NCI-H69 (cell line): ENCODE data around the gene COL25A1.
"Not testable (repeated sequence)": the region's sequence is repeated elsewhere in the genome, so short reads cannot be mapped to it uniquely, and the experiment has no call there.

ENCODE experiments used
- DNase-seq: peaks from one replicate; lab custom pipeline; 2025; lab: John Stamatoyannopoulos, UW

The COL25A1 gene

GRCh38 chr4:108950158-108950915 lies 352.1 kb downstream of the COL25A1 start:
- DNase-seq, result no peak

GRCh38 chr4:108947526-108947925 lies 354.9 kb downstream of the COL25A1 start:
- DNase-seq, result no peak

DNA sequence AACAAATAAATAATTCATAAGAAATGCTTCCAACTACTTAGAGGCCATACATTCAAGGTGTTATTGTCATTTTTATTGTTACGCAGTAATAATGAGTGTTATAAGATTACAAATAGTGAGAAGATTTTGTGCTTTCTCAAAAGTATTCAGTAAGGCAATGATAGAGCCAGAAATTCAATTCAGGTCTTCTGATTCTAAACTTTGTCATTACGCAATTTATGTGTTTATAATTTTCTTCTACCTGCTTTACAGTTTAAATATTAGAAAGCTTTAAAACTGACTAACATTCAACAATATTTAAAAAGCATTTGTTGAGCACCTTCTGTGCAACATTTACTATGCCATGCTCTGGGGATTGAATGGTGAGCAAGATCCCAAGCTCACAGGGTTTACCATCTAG lies 356.2 kb downstream of the COL25A1 start:
- DNase-seq, result no peak

DNA sequence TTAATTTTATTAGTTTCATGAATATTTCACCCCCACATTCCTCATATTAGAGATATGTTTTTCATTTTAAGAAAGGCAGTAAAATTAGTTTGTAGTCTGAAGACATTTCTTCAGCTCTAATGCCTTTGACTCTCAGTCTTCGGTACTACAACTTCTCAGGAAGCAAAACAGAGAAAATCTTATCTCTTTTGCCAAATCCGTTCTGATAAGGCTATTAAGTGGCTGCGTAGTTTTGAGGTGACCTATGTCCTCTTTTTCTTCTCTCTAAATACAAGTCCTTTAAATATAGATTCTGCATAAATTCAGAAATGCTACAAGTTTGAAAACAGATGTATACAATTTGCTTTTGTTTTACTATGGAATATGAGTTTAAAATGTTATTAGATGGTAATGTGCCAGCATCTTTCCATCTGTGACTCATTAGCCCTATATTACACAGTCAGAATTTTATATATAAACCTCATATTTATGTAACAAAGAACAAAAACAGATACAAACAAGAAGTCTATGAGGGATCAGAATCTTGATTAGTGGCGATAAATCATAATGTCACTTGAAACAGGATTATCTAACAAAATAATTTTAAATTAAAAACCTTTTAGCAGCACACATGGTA lies 358.4 kb downstream of the COL25A1 start:
- DNase-seq, result no peak

DNA sequence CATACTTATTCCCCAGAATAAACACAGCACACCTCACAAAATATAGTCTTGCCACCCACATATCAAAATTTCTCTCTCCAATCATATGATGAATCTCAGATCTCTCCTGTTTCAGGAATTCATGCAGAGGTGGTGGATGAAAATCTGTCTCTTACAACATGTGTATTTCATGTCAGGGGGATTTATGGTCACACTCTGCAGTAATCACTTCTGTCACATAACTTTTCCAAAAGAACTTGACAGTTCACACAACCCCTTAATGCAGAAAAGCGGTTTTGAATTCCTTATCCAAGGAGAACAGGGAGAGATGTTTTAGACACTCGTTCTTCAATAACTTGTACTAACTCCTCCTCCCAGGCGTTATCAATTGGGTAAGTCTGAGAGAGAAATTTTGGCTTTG lies 359.1 kb downstream of the COL25A1 start:
- no peak for DNase-seq

GRCh38 chr4:108941904-108942430 lies 360.5 kb downstream of the COL25A1 start:
- no peak for DNase-seq

GRCh38 chr4:108940634-108941033 lies 361.8 kb downstream of the COL25A1 start:
- DNase-seq, result no peak

- no peak for DNase-seq
Observed at GRCh38 chr4:108940149-108940548, 362.3 kb downstream of the COL25A1 start.

- no peak for DNase-seq
Observed at GRCh38 chr4:108937066-108937465, 365.4 kb downstream of the COL25A1 start.

GRCh38 chr4:108933925-108934324 lies 368.5 kb downstream of the COL25A1 start:
- DNase-seq, result not testable (repeated sequence)

GRCh38 chr4:108933046-108933445 lies 369.4 kb downstream of the COL25A1 start:
- no peak for DNase-seq

GRCh38 chr4:108931926-108932325 lies 370.5 kb downstream of the COL25A1 start:
- no peak for DNase-seq

DNA sequence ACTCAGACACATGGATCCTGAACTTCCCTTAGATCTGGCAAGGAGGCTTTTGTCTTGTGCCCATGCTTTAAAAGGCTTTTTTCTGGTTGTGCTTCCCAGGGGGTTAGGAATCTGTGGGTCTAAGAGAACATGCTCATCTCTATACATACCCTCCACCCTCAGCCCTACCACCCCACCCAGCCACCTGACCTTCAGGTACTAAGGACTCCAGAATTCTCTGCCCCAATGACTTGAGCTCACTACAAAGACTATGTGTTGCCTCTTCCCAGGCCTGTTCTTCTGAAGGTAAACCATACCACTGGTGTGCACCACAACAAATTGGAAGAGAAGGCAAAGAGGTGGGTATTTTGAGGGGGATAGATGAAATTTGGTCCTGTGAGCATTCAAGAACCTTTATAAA lies 372.3 kb downstream of the COL25A1 start:
- no peak for DNase-seq

DNA sequence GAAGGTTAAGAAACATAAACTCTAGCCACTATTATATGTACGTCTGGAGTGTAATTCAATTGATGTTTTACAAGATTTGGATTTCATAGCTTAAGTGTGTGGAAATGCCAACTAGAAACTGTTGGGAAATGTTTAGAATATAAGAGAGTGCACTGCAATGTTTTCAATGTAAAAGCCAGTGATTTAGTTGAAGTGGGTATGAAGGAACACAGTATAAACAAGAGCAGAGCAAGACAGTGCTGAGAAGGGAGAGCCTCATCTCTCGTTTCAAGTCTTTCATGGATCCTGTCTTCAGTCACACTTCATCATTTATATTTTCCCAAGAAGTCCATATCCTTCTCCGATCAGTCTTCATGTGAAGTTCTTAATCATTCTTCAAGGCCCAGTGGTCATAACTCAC lies 375.7 kb downstream of the COL25A1 start:
- no peak for DNase-seq

DNA sequence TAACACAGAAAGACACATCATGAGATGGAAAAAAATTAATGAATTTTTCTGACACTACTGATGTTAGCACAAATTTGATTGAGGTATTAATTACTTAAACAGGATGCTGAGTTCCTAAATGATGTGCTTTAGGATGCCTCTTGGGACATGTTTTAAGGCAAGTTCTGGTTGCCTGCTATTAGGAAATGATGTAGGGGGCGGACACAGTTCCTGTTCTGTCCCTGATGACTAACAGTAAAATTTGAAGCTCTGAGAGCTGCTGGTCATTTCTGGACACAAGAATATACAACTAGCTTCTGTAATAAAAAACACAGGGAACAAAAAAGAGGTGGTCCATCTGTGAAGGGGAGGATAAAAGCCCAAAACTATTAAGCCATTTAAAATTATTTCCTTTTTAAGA lies 376.4 kb downstream of the COL25A1 start:
- no peak for DNase-seq

DNA sequence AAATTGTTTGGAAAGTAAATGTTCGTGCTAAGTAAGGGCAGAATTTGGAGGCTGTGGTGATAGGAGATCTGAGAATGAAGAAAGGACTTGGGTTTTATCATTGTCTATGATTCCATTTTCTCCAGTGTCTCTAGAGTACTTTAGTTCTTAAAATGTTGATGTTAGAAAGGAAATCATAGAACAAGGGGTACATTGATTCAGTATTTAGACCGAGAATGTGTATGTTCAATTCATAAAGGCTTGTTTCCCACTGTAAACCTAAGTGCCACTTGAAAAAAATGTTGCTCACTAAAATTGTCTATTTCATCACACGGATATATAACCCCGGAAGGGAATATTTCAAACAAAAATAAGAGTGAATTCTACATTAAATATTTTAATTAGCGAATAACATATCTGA lies 380.3 kb downstream of the COL25A1 start:
- no peak for DNase-seq

DNA sequence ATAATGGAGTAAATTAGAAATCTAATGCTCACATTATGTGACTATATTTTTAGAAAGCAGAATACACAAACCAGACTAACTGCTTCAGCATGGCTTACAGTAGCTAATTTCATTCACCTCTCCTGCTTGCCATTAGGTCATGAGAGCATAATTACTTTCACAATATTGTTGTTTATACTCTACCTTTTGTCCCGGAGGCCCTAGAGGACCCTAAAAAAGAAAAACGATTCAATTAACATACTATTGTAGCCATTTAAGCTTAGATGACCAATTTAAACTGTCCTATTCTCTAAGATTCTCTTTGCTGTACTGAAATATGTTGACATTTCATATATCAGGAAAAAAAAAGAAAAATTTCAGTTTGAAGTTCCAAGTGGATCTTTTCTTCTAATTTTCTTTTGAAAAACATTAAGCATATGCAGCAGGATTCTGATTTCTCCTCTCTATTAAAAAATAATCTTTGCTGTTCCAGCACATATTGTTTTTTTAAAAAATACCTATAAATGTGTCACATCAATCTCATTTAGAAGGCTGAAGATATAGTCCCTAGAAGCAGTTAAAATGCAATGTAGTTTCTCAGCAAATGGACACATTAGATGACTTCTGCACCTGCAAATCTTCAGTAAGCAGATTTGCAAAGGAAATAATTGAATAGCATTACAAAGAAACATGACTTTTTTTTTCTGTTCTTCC lies 381.9 kb downstream of the COL25A1 start:
- no peak for DNase-seq

GRCh38 chr4:108919226-108919893 lies 383.1 kb downstream of the COL25A1 start:
- DNase-seq, result no peak

- no peak for DNase-seq
Observed at GRCh38 chr4:108917255-108917654, 385.2 kb downstream of the COL25A1 start.

GRCh38 chr4:108916638-108917037 lies 385.8 kb downstream of the COL25A1 start:
- no peak for DNase-seq

DNA sequence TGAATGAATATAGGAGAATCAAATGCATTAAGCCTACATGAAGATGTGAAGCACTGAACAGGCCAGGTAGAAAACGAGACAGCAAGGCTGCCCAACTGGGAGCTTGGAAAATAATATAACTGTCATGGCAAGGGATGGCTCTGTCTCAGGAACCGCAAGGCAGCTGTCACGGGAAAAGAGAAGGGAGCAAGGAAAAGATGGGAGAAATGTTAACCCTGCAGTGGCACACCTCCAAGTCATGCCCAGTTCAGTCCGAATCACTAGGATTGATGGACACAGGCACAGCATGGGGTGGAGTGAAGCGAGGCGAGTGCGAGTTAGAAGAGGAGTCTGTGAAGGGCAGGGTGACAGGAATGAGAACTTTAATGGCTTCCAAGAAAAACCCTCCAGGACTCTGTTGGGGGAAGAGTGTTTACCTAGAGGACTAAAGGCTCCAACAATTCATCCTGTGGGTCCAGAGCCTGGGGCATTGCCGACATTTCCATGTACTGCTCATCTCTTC lies 395.5 kb downstream of the COL25A1 start:
- DNase-seq, result no peak

GRCh38 chr4:108906006-108906405 lies 396.5 kb downstream of the COL25A1 start:
- no peak for DNase-seq
